Endothelial cell of umbilical vein (primary cell): ENCODE data around the gene MFSD2A.

Experiments used
- EZH2 ChIP-seq: IDR thresholded peaks from 2 replicates; pipeline ENCODE4 v1.6.1; 2012; ENCODE audit warnings: borderline replicate concordance, low read depth, mild to moderate bottlenecking, moderate library complexity, low read length, inconsistent platforms; ENCODE audit not compliant: severe bottlenecking
- GATA2 ChIP-seq: IDR thresholded peaks from 2 replicates; pipeline ENCODE4 v1.7.0; 2011; ENCODE audit warnings: low read depth, mild to moderate bottlenecking, moderate library complexity, mixed read lengths, low read length; ENCODE audit not compliant: insufficient read length, insufficient read depth
- JUN ChIP-seq: IDR thresholded peaks from 2 replicates; pipeline ENCODE4 v1.6.1; 2011; ENCODE audit warnings: borderline replicate concordance, low read depth; ENCODE audit not compliant: insufficient read length, insufficient read depth
- MYC ChIP-seq: IDR thresholded peaks from one replicate; pipeline ENCODE4 v1.6.1; 2011; ENCODE audit warnings: mild to moderate bottlenecking, low read depth, low read length
- POLR2A ChIP-seq: IDR thresholded peaks from 2 replicates; pipeline ENCODE4 v1.6.1; 2012; ENCODE audit warnings: low read depth, mild to moderate bottlenecking, control low read depth, low read length
- POLR2AphosphoS5 ChIP-seq: IDR thresholded peaks from 2 replicates; pipeline ENCODE4 v1.6.1; 2012; ENCODE audit warnings: low read depth, mild to moderate bottlenecking, control low read depth, low read length, moderate library complexity; ENCODE audit not compliant: insufficient read depth
- TF ChIP-seq, protein P1 (sequence below), 2 donors: IDR thresholded peaks; 1 replicate in 1 of 2; 2 replicates in 1 of 2; pipeline ENCODE4 v1.5.1; 2011; ENCODE audit warnings: low read length in 2 of 2, mild to moderate bottlenecking in 2 of 2, moderate library complexity in 2 of 2, control low read depth in 1 of 2, inconsistent platforms in 1 of 2, low read depth in 1 of 2; ENCODE audit not compliant: insufficient read depth in 1 of 2; ENCODE audit errors: extremely low read depth in 1 of 2
- TF ChIP-seq, protein P2 (sequence below): IDR thresholded peaks from 2 replicates; pipeline ENCODE4 v1.6.1; 2011; ENCODE audit not compliant: insufficient read depth, insufficient read length

DNA sequence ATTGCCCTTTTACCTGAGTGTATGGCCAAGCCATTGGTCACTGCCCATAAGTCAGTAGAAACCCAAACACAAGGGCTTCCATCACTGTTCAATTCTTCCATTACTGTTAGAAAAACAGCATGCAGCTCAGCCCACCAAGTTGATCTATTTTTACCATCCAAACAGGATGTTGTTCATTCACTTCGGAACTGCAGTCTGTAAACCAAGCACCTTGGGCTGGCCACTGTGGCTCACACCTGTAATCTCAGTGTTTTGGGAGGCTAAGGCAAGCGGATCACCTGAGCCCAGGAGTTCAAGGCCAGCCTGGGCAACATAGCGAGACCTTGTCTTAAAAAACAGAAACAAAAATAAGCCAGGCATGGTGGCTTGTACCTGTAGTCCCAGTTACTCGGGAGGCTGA lies 8.7 kb upstream of the MFSD2A start:
- TF ChIP-seq, protein P1, sequence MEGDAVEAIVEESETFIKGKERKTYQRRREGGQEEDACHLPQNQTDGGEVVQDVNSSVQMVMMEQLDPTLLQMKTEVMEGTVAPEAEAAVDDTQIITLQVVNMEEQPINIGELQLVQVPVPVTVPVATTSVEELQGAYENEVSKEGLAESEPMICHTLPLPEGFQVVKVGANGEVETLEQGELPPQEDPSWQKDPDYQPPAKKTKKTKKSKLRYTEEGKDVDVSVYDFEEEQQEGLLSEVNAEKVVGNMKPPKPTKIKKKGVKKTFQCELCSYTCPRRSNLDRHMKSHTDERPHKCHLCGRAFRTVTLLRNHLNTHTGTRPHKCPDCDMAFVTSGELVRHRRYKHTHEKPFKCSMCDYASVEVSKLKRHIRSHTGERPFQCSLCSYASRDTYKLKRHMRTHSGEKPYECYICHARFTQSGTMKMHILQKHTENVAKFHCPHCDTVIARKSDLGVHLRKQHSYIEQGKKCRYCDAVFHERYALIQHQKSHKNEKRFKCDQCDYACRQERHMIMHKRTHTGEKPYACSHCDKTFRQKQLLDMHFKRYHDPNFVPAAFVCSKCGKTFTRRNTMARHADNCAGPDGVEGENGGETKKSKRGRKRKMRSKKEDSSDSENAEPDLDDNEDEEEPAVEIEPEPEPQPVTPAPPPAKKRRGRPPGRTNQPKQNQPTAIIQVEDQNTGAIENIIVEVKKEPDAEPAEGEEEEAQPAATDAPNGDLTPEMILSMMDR (IDR thresholded peaks at IDR 0.05; ENCODE audit: extremely low read depth in 1 of 2, insufficient read depth in 1 of 2, low read depth in 1 of 2, low read length in 2 of 2): no peak
- TF ChIP-seq POLR2A (no peak), EZH2 (no peak), MYC (no peak), POLR2AphosphoS5 (no peak), GATA2 (no peak), JUN (no peak)
- TF ChIP-seq, protein P2, sequence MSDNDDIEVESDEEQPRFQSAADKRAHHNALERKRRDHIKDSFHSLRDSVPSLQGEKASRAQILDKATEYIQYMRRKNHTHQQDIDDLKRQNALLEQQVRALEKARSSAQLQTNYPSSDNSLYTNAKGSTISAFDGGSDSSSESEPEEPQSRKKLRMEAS: no peak
